HG03432 (cell line): ENCODE results near the gene EPHA4.

Experiments
- ATAC-seq: cut with Tn5 transposase; IDR thresholded peaks from one replicate; pipeline ENCODE4 v1.9.1; 2021; ENCODE audit warnings: mild to moderate bottlenecking, moderate library complexity; ENCODE audit not compliant: unreplicated experiment

EPHA4 gene

GRCh38 chr2:221410487-221410886 is 161.6 kb downstream of the EPHA4 start:
- no peak for ATAC-seq

DNA sequence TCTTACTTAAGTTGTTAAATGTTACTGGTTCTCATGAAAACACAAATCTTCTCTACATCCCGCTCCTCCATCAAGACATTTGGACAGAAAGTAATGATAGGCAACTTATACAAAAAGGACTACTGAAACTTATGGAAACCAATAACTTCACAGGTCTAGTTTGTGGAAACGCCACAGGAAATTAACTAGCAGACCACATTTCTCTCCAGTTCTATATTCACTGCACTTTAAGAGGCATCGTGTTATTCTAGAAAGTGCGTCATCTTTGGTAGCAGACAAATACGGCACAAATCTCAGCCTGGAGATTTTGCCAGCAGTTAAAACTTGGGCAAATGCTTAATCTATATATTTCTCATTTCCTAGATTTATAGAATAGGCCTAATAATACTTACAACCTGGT is 164.3 kb downstream of the EPHA4 start:
- no peak for ATAC-seq

DNA sequence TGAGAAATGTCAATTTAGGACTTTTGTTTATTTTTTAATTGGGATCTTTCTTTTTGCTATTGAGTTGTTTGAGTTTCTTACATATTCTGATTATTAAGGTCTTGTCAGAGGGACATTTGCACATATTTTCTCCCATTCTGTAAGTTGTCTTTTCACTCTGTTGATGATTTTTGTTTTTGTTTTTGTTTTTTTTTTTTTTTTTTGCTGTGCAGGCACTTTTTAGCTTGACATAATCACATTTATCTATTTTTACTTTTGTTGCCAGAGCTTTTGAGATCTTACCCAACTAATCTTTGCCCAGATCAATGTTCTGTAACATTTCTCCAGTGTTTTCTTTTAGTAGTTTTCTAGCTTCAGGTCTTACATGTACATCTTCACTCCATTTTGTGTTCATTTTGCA is 166.6 kb downstream of the EPHA4 start:
- ATAC-seq = no peak

- no peak for ATAC-seq
These were observed 170.0 kb downstream of the EPHA4 start for GRCh38 chr2:221402072-221402471.

DNA sequence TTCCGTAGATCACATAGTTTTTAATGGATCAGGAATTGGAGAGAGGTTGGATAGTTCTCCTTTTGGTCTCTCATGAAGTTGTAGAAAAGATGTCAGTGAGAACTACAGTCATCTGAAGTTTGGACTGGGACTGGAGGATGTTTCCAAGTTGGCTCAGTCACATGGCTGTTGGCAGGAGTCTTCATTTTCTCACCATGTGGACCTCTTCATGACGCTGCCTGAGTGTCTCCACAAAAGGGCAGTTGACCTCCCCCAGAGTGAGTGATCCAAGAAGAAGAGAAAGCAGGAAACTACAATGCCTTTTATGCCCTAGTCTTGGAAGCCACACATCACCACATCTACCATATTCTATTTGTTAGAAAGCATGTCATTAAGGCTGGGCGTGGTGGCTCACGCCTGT is 171.7 kb downstream of the EPHA4 start:
- ATAC-seq = no peak

DNA sequence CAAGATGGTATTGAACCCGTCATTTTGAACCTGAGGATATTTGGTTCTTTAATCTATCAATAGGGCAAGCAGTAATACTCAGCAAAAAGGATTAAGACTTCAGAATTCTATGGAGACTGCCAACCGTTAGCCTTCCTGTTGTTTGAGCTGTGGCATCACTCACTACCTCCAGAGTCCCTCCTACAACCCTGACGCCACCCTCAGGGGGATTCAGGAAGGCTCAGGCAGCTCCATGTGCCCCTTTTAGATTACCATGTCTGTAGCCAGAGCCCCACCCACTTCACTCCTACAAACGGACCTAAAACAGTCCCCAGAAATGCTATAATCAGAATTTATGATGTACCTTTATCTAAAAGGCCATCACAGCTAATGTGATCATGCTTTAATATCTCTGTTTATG is 172.9 kb downstream of the EPHA4 start:
- ATAC-seq = no peak

DNA sequence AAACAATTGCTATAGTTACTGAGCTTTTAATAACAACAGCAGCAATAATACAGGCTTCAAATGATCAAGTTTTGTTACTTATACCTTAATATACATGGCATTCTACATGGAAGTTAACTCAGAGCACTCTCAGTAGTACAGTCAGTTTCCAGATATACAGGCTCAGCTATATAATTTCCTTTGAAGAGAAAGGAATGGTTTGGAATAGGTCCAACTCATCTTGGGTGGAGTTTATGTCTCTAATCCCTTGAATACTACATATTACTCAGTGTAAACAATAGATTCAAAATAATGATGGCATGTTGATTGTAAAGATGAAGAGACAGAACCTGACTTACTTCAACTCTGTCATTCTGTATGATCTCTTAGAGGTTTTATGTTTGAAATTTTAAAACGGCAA is 174.9 kb downstream of the EPHA4 start:
- no peak for ATAC-seq

DNA sequence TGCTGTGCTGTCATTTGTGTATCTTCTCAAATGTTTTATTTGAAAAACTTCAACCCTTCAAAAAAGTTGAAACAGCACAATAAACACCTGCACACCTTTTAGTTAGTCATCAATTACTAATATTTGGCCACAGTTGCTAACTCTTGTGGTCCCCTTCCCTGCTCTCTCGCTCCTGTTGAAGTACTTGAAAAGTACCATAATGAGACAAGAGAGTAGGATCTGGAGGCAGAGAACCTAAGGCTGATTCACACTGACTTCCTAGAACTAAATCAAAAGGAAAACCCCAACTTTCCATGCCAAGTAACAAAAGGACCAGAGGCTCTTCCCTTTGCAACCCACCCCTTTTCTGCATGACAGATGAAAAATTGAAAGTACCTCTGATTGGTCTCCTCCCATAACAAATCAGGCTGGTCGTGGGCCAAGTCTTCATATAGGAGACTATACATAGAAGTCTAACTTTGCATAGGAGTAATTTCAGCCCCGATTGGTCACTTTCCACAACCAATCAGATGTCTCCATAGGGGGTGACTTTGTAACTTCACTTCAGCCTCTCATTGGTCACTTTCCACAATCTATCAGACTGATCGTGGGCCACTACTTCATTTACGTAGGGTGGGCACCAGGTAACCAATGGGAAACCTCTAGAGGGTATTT is 179.7 kb downstream of the EPHA4 start:
- ATAC-seq = no peak

- ATAC-seq = no peak
These were observed 181.2 kb downstream of the EPHA4 start for GRCh38 chr2:221390878-221391277.

GRCh38 chr2:221389904-221390303 is 182.2 kb downstream of the EPHA4 start:
- no peak for ATAC-seq

DNA sequence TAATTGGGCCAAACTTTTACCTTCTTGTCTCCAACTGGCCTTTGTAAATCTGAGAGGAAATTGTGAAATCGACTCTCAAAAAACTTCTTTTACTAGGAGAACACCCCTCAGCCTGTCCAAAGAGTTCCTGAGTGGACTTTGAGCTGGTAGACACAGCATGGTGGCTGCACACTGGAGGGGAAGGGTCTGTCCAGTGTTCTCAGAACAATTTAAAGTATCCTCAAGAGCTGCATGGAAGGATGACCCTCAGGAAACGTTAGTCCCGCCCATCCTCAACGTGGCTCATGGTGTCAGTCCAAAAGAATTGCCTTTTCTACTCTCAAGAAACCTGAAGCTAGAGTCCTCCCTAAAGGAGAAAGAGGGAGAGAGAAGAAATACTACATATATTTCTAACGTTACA is 182.7 kb downstream of the EPHA4 start:
- no peak for ATAC-seq

DNA sequence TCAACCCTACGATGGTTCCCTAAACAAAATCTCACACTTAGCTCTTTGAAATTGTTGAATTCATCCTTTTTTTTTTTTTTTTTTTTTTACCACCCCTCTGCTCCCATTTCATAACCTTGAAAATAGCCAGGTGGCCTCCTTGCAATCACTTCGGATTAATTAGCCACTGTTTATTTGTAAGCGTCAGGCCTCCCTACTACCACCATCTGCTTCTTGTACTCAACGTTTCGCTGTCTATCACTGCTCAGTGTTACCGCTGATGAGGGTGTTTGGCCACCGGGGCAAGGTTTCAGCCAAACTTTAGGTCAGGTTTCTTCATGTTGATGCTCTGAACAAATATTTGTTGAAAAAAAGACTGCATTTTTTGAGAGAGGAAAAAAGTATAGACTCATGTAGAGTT is 183.2 kb downstream of the EPHA4 start:
- ATAC-seq = no peak

DNA sequence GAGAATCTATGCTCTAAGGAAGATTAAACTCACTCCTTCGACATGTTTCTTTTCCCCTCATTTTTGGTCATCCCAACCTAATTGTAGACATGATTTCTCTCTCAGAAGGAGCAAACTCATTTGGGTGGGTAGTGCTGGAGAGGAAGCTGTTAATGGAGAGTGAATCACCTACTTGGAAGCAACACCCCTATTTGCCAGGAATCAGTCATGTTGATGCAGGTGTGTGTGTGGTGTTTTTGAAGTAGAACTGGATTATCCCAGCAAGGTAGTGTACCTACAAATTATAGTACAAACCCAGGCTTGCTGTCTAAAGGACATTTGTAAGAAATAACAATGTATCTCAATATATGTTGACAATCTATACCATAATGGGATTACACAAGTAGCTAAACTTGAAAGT is 186.4 kb downstream of the EPHA4 start:
- no peak for ATAC-seq

GRCh38 chr2:221381928-221382488 is 190.1 kb downstream of the EPHA4 start:
- ATAC-seq = no peak

DNA sequence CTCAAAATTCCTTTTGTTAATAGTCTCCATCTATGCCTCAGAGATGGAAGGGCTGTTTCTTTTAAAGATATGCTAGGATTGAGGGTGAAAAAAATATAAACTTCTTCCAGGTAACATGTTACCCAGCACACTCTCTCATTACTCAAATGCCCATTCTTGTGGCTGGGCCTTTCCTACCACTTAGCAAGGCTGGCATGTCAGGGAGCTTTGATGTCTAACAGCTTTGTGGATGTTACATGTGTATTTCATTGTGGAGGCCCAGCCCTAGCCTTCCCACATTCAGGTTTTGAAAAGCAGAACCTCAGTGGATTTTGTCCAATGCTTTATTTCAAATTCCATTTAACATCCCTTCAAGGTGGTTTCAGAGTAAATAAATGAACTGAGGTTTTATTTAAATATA is 191.4 kb downstream of the EPHA4 start:
- ATAC-seq = no peak

GRCh38 chr2:221380062-221380461 is 192.0 kb downstream of the EPHA4 start:
- ATAC-seq = no peak

- ATAC-seq = no peak
These were observed 194.5 kb downstream of the EPHA4 start for GRCh38 chr2:221377597-221377996.

DNA sequence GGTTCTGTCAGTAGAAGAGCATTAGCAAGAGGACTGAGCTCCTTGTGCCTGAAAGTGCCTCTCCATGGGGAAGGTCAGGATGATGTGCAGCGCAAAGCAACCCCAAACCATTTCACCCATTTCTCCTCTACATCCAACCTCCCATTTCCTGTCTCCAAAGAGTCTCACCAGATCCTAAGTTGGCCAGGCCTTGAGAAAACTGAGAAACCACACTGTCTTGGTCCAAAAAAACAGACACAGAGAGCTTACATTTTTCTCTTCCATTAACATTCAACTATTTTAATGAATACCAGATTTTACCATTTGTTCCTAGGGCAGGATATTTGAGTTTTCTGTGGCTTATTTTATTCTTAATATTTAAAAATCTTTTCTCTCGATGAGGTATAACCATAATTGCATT is 195.0 kb downstream of the EPHA4 start:
- ATAC-seq = no peak

GRCh38 chr2:221374234-221374633 is 197.9 kb downstream of the EPHA4 start:
- ATAC-seq = no peak

GRCh38 chr2:221372907-221373306 is 199.2 kb downstream of the EPHA4 start:
- ATAC-seq = no peak

GRCh38 chr2:221372159-221372884 is 199.8 kb downstream of the EPHA4 start:
- ATAC-seq = no peak

GRCh38 chr2:221371347-221371746 is 200.8 kb downstream of the EPHA4 start:
- ATAC-seq = no peak

DNA sequence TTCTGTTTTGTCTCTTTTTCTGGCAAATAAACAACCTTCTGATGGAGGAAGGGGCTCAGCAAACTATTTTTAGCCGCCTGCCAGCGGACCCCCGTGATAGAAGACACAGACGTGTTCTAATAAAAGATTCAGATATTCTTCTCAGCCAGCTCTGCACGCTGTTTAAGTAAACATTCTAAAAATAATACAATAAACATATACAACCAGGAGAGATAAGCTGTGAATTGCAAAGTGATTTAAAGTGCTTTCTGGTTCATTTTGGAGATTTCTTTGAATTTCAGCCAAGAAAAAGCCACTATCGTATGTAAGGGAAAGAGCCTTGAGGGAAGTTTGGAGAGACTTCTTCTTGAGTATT is 201.3 kb downstream of the EPHA4 start:
- ATAC-seq = no peak
